HG02798 (cell line): Measurements from ENCODE around the gene MGLL.

Source experiments
- ATAC-seq: cut with Tn5 transposase; IDR thresholded peaks from one replicate; pipeline ENCODE4 v1.9.1; 2021; ENCODE audit warnings: mild to moderate bottlenecking; ENCODE audit not compliant: unreplicated experiment, poor library complexity

Gene MGLL

DNA sequence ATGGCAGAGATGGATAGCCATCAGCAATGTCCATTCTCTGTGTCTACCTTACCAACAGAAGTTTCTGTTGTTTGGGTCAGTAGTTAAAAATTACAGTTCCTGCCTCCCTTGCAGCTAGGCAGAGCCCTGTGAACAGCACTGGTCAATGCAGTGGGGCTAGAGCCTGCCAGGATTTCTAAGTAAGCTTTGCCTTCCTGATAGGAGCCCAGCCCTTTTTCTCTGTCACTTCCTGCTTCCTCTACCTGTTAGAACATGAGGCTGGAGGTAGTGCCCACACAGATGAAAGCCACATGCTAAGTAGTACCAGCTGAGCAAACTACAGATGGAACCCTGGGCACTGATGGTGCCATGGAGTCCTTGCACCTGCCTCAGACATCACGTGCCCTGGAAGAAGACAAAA, 45.0 kb downstream of the MGLL start:
- ATAC-seq, result no peak

DNA sequence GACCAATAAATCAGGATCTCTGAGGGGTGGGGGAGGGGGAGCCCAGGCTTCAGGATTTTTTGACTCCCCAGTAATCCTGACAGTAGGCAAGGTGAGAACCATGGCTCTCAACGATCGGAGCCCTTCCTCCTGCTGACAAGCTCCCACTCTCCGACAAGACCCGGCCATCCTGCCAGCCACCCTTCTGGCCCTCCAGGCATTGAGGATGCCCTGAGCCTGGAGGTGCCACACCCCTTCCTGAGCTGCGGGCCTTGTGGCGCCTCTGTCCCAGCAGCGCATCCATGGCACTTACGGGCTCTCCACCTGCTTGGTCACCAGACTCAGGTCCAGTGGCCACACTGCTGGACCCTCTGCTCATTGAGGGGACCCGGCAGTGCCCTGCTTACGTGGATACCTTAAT, 46.0 kb downstream of the MGLL start:
- ATAC-seq, result no peak

DNA sequence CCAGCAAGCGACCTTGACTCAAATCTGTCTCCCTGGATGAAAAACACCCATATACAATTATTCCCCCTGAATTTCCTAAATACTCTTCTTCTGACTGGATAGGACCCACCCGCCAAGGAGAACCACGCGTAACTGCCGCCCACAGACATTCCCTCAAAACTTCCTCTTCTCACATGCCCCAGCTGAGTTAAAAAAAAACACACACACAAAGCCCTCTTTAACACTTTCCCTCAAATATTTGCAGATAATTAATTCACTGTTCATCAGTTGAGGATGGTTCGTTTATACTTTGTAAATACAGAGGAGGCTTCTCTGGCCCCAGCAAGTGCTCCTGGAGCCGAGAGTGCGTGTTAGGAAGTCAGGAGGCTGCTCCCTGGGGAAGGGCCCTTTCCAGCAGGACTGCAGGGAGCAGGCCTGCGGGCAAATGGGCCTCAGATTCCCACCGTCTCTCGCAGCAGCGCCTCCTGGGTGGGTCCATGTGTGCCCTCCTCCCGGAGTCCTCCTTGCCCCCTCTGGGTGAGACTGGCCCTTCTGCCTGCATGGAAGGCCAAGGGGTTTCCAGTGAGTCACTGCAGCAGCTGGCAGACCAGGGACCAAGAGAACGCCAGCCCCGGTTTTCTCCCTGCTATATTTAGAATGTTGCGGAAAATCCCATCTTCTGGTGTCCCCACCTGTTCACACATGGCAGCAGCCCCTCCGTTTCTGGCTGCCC, 46.8 kb downstream of the MGLL start:
- peak; percentile 44 for ATAC-seq

DNA sequence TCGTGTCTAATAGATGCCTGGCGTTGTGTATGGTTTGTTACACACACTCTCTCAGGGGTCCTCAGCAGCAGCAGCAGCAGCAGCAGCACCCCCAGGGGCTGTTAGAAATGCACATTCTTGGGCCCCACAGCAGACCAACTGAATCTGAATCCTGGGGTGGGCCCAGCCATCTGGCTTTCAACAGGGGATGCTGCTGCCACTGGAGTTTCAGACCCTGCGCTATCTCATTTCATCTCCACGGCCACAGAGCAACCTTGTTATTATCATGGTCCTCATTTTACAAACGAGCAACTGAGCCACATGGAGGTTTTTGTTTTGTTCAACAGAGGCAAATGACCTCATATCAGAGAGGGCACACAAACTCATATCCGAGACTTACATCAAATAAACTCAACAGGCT, 47.7 kb downstream of the MGLL start:
- ATAC-seq, result no peak

DNA sequence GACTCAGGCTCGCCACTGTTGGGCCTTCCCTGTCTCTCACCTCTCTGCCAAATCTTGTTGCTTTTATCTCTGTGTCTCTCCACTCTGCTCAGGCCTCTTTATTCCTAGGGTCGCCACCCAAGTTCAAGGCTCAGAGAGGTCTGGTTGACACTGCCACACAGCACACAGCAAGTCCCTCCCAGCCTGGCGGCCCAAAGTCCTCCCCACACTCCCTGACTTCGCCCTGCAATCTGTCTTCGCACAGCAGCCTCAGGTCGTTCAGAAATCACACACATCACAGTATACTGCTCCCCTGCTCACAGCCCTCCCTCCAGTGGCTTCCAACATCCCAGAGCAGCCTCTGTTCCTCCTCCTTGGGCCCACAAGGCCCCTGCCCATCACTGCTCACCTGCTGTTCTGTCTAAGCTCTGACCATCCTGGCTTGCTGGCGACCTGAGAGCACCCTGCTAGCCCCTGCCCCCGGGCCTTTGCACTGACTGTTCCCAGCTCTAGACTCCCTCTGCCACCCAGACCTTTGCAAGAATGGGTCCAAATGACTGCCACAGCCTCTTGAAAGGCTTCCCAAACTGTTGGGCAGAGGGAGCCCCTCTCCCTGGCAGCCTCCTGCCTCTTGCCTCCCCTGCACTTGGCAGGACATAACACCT, 48.4 kb downstream of the MGLL start:
- no peak for ATAC-seq

DNA sequence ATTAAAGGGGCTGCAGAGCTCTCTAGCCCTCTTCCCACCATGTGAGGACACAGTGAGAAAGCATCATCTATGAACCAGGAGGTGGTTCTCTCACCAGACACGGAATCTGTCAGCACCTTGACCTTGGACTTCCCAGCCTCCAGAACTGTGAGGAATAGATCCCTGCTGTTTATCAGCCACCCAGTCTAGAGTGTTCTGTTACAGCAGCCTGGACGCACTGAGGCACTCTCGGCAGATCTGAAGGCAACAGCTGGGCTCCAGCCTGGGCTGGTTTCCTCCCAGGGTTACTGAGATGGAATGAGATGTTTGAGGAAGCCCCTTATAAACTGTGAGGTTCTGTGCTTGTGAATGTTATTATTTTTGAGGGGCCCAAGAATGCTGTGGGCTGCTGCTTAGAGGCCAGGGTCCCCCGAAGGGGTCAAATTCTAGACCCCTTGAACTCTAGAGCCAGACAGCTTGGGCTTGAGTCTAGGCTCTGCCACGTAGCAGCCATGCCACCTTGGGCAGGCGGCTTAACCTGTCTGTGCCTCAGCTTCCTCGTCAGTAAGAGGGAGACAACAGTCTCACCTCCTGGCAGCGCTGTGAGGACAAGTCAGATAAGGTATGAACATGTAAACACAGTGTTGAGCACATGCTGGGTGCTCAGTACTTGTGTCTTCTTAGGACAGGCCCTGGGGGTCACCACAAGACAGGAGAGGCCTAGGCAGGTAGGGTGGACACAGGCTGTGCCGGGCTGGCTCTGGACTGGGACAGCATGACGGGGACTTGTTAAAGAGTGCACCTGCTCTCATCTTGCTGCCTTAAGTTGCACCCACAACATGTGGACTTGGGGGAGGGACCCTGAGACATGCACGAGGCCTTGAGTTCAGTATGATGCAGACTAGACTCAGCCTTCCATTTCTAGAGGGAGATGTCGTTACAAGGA, 49.2 kb downstream of the MGLL start:
- ATAC-seq, result no peak

DNA sequence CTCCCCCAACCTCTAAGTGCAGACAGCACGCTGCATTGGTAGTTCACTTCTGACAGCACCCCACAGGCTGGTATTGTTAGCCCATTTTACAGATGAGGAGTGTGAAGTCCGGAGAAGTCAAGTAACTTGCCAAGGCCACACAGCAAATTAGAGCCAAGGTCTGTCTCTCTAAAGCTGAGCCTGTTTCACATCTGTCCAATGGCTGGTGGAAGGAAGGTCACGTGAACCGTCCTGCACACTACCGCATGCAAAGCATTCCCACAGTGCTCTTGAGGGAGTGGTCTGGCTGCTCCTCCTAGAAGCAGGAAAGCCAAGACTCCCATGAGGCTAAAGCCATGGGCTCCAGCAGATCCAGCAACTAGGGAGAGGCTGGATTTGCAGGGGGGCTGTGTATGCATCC, 50.0 kb downstream of the MGLL start:
- no peak for ATAC-seq

DNA sequence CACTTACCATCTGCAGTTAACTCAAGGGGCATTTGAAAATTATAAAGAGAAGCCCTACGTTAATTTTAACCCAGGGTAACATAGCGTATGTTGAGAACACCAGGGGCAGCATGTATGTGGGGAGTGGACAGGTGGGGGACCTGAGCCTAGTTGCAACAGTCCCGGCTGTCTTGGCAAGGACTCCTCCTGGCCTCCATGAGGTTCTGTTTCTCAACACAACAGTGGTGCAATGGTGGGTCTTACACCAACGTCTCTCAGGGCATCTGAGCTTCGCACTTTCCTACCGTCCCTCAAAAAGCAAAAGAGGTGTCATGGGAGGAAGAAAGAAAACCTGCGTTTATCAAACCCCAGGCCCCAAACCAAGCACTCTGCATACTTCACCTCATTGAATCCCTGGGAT, 50.6 kb downstream of the MGLL start:
- no peak for ATAC-seq

DNA sequence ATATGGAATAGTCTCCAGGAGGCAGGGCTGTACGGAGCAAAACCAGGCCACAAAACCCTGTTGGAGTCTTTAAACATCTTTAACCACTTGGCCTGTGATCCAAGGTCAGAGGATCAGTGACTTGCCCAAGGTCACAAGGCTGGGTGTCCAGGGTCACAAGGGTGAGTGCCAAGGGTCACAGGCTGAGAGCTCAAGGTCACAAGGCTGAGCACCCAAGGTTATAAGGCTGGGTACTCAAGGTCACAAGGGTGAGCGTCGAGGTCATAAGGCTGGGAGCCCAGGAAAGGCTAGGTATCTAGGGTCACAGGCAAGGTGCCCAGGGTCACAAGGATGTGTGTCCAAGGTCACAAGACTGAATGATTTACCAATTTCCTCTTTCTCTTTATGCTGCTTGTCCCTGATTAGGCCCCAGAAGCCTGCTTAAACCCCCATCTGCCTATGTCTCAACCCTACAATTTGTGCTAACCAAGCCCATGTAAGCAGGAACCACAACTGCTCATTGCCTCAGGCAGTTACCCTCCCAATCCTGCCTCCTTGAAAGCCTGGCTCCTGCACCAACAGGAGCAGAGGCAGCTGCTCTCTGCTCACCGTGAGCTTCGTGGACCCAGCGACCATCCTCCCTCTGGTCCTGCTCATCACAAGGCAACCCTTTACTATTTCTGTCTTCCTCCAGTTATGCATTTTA, 51.5 kb downstream of the MGLL start:
- no peak for ATAC-seq

DNA sequence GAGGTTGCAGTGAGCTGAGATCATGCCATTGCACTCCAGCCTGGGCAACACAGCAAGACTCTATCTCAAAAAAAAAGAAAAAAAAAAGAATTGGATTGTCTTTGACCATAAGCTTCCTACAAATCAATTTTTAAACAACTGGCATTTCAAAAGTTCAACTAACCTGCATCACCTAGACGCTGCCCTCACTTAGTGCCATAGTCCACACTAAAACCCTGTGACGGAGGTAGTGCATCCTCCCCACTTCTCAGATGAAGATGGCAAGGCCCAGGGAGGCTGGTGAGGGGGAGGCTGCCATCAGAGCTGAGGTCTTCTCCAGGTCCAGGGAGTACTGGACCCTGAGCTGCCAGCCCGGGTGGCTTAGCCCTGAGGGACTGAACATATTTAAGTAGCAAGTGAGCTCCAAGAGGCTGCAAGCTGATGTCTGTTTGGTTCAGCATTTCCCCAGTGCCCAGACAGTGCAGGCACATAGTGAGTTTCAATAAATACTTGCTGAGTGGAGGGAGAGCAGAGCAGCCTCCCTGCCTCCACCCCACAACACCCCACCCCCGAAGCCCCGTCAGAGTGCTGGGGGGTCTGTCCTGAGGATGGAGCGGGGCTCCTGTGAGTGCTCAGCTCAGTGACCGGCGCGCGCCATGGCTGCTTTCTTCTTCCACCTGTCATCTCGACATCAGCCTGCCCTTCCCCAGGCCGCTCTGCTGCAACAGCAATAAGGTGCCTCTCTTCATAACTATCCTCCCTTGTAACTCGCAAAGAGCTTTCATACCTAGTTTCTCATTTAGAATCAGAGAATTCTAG, 52.8 kb downstream of the MGLL start:
- no peak for ATAC-seq

DNA sequence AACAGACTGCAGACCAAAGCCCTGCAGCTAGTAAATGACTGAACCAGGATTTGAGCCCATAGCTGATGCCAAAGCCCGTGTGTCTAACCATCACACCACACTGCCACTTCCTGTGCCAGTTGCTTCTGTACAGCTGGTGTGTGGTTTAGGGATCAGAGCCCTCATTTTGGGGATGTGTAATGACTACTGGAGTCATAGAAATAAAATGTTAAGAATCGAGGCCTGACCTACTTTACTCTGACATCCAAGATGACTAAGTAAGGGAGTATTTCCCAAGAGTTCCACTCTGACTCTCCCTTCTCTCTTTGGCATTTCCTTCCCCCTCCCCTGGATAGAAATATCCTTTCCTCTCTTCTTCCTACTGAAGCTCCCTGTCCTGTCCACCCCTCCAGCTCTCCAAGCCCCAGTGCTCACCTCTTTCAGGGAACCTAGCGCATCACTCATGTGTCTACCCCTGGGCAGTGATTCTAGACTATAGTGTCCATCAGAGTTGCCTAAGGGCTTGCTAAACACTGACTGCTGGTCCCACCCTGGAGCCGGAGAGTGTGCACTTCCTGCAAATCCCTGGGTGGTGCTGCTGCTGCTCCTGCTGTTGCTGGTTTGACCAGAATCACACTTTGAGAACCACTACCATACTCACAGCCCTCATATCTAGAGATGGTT, 53.8 kb downstream of the MGLL start:
- no peak for ATAC-seq

DNA sequence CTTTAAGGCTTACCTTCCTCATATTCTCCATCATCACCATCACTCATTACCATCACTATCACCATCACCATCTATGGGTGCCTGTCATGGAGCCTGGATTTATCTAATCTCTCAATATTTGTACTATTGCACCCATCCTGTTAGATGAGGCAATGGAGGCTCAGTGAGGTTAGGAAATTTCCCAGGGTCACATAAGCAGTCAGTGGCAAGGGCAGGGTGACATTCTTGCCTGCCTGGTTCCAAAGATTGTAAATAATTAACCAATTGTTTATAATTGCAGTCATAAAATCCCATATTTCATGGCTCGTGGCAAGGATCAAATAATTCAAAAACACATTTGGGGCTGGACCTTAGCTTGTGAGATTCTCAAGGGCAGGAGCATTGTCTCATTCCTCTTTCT, 55.2 kb downstream of the MGLL start:
- no peak for ATAC-seq

DNA sequence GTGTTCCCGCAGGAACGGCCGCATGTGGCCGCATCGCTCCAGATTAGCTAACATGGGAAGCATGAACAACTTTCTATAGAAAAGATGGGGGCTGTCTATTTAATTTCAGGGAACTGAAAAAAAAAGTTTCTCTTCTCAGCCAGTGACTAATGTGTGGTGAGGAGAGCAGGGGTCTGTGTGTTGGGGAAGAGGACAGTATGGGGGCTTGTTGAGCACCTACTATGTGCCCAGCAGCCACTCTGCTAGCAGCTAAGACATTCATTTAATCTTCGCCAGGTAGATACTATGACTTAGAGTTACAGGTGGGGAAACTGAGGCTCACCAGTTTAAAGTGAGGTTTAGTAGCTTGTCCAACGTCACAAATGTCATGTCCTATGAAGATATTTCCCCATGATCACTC, 56.6 kb downstream of the MGLL start:
- ATAC-seq, result no peak

DNA sequence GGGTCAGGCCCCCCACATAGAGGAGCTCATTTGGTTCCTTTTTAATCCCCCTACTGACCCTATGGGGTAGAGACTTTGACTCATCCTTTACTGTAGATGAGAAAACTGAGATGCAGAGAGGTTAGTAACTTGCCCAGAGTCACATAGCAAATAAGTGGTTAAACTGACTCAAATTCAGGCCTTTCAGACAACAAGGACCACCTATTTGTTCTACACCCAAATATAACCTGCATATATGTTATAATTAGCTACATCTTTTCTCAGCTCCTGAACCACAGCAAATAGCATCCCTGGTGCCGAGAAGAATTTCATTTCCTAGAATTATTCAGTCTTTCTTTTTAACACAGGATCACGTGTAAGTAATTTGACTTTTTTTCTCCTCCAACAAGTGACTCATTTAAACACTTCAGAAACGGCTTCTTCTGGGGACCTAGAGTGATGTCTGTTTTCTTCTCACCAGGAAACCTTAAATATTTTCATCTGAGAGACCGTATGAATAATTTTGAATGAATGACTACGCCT, 57.4 kb downstream of the MGLL start:
- peak; percentile 29 for ATAC-seq

DNA sequence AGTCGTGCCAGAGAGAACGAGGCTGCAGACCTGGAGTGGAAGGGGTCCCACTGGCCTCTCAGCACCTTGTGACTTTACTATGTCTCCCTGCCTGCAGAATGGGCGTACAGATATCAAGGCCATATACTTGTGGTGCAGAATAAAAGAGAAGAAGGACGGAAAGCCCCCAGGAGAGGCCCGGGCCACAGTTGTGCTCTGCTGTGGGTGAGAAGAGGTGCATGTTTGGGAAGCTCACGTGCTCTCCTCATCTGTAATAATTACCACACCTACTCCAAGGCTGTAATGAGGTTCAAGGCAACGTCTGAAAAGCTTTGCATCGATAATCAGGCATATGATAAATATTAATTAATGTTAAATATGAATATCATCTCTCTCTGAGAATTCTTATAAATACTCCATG, 58.0 kb downstream of the MGLL start:
- no peak for ATAC-seq

DNA sequence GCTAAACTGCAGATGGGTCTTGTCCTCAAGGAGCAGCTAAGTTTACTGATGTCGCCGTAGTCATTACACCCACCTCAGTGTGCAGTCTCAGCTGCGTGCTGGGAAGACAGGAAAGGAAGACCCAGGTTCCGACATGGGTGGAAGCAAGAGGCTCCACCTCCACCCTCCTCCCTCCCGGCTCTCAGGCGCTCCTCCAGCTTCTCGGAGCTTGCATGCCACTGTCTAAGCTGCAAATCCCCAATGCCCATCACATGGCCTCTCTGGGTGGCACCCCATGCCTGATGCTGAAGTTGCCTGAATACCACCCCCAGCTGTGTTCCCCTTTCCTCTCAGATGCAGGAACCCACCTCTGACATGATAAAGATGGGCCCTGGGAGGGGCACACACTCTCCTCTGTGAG, 58.5 kb downstream of the MGLL start:
- no peak for ATAC-seq

DNA sequence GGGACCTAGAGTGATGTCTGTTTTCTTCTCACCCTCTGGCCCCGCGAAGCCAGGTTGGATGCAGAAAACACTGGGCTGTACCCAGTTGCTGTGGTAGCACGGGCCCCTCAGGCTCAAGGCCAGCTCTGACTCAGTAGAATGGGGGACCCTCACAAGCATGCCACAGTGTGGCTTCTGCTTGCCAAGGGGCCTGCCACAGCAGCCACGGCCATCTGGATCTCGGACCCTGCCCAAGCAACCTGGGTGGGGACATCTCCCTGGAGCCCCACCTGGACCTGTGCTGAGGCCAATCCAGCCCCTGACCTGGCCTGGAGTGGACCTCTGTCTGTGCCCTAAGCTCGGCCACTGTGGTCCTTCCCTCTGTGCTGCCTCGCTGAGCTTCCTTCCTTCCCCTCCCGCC, 59.0 kb downstream of the MGLL start:
- no peak for ATAC-seq

DNA sequence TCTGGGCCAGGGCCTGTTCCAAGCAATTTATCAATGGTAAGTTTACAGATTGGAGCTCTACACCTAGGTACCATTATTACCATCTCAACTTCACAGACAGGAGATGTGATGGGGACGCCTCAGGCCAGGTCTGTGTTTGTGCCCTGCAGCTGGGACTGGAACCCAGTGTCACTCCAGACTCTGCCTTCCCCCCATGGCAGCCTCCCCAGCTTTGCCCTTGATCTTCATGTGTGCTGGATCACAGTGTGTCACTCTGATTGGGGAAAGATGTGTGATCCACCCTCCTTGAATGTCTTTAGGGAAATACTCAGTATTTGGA, 59.6 kb downstream of the MGLL start:
- no peak for ATAC-seq

DNA sequence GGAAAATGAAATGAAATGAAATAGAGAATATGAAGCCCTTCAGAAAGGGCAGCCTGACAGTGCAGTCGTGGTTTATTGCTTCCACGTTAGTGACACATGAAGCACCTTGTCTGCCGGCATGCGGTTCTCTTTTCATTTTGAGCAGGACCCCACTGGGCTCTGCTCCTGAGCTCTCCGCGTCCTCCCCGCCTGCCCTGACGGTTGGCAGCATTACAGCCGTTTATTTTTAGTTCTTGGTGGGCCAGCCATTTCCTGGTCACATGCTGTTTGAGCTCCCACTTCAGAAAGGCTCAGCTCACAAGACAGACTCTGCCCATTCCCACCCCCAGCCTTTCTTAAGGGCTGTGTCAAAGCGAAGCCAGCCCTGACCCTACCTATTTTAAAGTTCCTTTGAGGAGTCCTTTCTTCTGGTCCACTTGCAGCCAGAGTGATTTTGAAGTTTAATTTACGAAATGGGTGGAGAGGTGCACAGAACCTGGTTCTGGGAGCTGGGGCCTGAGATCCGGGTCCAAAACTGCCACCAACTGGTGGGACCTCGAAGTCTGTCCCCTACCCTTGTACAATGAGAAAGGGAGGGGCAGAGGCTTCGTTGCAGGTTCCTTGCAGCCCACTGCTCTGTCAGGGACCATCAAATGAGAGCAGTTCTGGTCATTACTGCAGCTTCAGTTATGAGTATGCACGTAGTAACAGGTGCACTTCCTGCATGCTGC, 60.1 kb downstream of the MGLL start:
- ATAC-seq, result peak; percentile 55
